NCI-H1436 treated with DMSO at 0.1 percent for 48 hours (cell line): ENCODE data around the gene PNMT.
A peak's percentile ranks its signal among the peaks of the same experiment; 100 is the strongest.

Experiments used
- DNase-seq: peaks from one replicate; lab custom pipeline; 2025; lab: John Stamatoyannopoulos, UW

Gene PNMT, protein sequence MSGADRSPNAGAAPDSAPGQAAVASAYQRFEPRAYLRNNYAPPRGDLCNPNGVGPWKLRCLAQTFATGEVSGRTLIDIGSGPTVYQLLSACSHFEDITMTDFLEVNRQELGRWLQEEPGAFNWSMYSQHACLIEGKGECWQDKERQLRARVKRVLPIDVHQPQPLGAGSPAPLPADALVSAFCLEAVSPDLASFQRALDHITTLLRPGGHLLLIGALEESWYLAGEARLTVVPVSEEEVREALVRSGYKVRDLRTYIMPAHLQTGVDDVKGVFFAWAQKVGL

DNA sequence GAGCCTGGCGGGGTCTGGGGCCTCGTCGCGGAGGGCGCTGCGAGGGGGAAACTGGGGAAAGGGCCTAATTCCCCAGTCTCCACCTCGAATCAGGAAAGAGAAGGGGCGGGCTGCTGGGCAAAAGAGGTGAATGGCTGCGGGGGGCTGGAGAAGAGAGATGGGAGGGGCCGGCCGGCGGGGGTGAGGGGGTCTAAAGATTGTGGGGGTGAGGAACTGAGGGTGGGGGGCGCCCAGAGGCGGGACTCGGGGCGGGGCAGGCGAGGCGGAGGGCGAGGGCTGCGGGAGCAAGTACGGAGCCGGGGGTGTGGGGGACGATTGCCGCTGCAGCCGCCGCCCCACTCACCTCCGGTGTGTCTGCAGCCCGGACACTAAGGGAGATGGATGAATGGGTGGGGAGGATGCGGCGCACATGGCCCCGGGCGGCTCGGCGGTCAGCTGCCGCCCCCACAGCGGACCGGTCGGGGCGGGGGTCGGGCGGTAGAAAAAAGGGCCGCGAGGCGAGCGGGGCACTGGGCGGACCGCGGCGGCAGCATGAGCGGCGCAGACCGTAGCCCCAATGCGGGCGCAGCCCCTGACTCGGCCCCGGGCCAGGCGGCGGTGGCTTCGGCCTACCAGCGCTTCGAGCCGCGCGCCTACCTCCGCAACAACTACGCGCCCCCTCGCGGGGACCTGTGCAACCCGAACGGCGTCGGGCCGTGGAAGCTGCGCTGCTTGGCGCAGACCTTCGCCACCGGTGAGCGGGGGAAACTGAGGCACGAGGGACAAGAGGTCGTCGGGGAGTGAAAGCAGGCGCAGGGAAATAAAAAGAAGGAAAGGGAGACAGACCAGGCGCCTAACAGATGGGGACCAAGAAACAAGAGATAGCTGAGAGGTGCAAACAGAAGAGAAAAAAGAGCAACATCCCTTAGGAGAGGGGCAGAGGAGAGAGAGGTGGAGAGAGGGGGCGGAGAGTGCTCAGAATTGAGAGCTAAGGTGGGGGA lies at the start of gene PNMT:
Gene PNMT, plus strand, starts transcription at position 509 of the 980 bp plus-strand sequence. Its CDS starts 23 bp downstream, at position 532.
- no peak for DNase-seq

DNA sequence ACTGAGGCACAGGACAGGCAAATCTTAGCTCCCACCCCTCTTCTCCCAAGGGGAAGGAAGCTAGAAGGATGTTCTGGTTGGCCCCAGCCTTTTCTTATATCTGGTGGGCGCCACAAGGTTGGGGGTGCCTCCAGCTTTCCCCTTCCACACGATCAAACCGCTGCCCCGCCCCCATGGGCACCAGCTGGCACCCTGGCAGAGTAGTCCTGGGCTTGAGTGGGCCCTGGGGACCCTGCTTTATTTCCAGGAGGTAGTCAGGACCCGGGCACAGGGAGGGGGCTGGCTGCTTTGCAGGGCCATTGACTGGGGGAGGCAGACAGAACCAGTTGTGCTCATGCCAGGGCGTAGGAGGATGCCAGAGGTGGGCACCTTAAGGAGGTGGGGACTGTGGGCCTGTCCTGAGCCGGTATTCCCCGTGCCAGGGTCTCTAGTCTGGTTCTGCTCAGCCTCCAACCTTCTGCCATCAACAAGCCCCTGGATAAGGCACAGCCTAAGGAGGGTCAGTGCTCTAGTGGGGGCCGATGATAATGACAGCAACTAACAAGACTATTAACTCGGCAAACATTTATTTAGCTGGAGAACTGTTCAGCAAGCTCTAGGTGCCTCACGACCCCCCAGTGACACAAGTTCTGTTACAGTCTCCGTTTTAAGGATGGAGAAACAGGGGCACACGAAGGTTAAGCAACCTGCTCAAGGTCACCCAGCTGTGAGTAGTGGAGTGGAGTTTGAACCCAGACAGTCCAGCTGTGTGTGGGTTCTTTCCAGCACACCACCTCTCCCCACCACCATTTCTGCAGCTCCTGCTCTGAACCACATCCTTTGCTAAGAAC lies 49.1 kb upstream of the PNMT start:
- DNase-seq = peak; percentile 20

DNA sequence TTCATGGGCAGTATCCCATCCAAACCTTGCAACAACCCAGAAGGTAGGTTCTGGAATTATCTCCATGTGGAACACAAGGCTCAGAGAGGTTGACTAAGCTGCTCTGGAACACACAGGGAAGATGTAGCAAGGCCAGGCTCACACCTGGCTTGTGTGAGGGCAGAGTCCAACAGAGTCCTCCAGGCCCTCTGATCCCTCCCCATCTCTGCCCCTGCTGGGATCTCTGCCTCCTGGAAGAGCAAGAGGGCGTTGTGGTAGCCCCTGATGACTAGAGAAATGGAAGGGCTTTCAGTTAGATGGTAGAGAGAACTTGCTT lies 48.5 kb upstream of the PNMT start:
- DNase-seq = no peak

DNA sequence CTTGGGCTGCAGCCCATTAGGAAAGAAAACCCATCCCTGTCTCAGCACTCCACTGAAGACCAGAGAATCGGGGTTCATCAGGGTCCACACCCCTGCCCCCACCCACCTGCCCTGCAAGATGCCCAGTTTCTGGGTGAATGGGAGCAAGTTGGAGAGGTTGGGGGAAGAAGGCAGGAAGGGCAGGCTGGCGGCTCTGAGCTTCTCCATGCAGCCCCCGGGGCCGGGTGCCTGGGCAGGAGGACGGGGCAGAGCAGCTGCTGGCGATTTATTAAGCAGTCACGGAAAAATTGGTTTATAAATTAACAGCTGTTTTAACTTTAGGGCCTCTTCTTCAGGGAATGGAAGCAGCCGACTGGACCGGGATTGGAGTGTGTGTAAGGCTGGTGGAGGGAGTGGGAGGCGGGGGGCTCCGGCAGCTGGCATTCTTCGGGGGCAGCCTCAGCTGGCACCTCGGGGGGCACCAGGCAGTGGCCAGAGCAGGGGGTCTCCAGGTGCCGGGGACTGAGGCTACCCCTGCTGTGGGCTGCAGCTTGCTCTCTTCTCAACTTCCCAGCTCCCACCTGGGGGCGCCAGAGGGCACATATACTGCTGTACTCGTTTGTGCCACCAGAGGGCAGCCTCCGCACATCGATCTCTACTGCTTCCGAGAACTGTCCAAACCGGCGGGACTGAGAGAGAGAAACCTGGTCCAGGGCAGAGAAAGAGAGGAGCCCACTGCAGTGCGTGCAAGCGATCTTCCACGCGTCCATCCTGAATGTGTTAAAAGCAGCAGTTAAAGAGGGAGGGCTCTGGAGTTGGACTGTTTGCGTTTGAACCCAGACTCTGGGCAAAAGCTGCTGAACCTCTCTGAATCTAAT lies 46.5 kb upstream of the PNMT start:
- DNase-seq = peak; percentile 36

DNA sequence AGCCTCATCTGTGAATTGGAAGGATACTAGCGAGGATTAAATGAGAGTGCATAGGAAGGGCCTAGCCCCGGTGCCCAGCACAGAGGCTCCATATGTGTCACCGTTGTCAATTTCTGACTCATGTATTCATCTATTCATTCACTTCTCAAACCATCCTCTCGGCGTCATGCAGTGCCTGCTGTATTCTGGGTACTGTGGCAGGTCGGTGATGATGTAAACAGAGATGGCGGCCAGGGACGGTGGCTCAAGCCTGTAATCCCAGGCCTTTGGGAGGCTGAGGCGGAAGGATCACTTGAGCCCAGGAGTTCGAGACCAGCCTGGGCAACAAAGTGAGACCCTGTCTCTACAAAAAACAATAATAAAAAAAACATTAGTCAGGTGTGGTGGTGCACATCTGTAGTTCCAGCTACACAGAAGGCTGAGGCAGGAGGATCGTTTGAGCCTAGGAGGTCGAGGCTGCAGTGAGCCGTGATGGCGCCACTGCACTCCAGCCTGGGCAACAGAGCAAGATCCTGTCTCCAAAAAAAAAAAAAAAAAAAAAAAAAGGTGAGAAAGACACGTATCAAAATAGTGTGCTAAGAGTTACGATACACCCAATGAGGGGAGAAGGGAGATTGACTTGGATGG lies 45.8 kb upstream of the PNMT start:
- no peak for DNase-seq

DNA sequence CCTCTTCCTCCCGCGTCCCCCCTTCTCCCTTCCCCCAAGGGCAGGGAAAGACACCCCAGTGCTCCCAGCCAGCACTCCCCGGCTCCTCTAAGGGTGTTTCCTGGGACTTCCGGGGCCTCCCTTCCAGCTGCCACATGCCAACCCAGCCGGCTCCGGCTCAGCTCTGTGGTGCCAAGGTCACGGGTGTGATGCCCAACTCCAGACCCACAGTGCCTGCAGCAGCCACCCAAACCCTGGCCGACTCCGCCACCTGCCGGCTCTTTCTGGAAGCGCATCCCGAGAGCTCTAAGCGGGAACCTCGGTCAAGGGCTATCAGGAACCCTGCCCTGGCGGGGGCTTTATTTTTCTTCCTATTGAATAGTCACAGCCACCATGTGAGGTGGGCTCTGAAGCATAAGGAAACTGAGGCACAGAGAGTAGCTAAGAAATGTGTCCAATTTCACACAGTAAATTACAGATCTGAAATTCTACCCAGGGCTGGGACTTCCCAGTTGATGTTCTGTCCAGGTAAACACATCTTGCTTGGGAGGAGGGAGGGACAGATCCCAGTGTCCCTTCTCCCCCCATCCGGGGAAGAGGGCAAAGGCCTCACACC lies 44.8 kb upstream of the PNMT start:
- DNase-seq = peak; percentile 61

DNA sequence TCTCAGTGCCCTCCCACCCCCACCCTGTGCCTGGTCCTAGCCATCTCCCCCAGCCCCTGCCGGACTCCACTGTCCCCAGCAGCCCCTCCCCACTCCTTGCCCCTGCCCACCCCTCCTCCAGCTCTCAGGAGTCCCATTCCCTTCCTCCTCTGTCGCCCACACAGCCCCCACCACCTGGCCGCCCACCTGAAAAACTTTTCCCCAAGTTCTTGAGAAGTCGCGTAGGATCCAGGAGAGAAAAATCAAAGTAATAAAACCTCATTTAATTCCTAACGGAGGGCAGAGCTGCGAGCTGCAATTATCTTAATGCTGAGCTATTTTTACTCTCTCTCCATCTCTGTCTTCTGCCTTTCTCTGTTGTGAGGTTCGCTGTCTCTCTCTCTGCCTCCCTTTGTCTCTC lies 43.9 kb upstream of the PNMT start:
- DNase-seq = no peak

DNA sequence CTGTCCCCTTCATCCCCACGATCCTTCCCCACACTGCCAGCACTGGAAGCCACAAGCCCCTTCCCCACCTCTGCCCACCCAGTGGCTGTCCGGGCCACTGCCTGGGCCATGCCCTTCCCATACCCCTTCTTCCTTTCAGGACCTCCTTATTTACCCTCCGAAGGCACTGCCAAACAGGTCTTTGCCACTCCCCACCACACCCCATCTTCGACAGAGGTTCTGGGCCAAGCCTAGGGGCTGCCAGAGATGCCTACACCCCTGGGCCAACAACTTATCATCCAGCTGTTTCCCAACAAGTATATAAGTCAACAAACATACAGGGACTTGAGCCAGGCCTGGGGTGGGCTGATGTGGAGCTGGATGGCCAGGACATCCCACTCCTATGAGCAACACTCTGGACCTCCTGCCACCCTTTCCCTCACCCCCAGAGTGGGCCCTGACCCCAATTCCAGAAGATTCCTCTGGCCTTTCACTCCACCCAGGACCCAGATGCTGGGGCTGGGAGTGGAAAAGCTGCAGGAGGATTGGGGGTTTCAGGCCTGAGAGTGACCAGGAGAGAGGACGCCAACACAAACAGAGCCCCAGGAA lies 43.0 kb upstream of the PNMT start:
- DNase-seq = no peak

DNA sequence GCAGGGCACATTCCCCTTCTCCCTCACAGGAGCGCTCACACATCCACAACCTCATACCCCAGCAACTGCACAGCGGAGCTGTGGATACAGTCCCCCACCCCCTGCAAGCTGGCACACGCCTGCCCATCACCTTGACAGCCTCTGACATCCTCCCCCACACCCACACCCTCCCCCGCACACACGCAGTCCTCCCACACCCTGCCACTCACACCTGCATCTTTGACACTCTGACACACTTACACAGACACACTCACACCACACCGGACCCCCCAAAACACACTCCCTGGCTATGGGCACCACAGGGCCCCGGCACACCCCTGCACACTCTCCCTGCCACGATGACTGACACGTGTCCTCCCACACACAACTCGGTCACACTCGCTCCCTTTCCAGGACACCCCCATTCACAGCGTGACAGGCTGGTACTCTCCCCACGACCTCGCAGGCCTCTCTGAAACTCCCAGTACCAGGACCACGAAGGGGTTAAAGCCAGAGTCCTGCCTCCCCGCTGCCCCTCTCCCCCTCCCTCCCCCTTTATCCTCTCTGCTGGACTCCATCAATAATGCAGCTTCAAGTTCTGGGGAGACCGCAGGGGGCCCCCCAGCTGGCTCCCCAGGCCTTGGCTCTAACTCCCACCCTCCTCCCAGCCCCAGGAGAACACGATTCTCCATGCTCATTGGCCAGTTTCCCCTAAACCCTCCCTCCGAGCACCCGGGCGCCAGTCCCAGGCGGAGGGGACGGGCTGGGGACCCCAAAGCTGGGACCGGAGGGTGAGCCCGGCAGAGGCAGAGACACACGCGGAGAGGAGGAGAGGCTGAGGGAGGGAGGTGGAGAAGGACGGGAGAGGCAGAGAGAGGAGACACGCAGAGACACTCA lies 41.8 kb upstream of the PNMT start, which contains the start of gene PPP1R1B:
Gene PPP1R1B, plus strand, starts transcription at position 782 of the 876 bp plus-strand sequence. CDS start 441 bp downstream, outside the sequence.
- DNase-seq = no peak

DNA sequence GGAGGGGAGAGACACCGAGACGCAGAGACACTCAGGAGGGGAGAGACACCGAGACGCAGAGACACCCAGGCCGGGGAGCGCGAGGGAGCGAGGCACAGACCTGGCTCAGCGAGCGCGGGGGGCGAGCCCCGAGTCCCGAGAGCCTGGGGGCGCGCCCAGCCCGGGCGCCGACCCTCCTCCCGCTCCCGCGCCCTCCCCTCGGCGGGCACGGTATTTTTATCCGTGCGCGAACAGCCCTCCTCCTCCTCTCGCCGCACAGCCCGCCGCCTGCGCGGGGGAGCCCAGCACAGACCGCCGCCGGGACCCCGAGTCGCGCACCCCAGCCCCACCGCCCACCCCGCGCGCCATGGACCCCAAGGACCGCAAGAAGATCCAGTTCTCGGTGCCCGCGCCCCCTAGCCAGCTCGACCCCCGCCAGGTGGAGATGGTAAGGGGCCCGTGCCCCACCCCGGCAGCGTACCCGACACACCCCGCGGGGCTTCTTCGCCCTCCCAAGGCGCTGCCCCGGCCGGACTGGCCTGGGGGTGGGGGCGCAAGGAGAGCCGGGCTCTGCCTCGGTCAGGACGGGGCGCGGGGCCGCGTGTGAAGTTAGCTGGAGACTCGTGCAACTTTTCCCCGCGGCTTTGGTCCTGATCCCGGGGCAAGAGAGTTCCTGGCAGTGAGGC lies 41.1 kb upstream of the PNMT start:
- no peak for DNase-seq

DNA sequence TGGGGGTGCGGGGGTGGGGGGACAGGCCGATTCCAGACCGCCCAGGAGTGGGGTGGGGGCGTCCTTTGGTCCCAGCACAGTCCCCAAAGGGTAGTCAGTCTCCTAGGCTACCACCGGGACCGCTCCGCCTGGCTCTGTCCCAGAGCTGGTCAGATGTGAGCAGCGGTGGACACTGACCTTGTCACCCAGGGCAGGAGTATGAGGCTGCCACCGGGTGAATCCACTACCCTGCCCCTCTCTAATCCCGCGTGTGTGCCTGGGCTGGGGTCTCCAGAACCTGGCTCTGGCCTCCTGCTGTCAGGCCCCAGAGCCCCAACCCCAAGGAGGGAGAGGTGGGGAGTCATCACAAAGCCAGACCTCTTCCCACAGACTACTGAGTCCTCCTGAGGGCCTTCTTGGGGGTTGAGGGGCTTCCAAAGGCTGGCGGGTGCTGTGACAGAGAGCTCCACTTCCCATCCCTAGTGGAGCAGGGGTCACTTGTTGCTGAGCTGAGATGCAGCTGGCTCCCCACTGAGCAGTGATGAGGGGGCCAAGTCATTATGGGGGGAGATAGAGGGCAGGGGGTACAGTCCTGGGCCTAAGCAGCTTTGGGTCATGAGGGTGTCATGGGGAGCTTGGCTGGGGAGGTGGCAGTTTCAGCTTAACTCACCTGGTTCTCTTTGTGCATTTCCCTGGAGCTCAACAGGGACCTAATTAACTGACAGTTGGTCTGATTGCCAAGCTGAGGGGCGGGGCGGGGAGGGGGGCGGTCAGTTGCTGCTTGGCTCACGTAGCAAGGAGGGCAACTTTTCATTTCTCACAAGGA lies 40.3 kb upstream of the PNMT start:
- DNase-seq = peak; percentile 10

DNA sequence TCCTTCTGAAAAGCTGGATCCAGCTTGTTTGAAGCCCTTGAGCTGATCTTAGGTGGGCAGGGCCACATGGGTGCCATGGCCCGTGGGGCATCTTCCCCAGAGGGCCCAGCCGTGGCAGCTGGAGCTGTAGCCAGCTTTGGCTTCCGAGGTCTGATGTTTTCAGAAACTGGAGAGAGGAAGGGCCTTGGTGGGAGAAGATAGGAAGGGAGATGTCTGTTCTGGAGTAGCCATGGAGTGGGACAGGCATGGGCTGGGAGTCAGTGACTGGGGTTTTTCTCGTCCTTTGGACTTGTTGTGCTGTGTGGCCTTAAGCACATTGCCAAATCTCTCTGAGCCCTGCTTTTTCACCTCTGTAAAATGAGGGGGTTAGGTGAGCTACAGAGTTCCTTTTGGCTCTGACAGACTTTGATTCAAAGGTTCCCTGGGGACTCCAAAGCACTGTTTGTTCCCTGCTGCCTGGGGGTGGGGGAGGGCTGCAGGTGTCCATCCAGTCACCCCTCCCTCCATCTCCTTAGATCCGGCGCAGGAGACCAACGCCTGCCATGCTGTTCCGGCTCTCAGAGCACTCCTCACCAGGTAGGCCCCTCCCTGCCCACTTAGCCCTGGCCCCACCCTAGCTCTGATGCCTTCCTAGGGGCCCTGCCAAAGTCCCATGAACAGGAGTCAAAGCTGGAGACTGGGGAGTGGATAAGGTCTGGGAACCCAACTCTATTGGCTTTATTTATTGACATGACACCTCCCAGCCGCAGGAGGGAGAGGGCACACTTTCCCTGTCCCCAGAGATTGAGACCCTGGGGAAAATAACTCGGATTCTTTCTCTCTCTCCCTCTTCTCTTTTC lies 39.4 kb upstream of the PNMT start:
- DNase-seq = peak; percentile 77

DNA sequence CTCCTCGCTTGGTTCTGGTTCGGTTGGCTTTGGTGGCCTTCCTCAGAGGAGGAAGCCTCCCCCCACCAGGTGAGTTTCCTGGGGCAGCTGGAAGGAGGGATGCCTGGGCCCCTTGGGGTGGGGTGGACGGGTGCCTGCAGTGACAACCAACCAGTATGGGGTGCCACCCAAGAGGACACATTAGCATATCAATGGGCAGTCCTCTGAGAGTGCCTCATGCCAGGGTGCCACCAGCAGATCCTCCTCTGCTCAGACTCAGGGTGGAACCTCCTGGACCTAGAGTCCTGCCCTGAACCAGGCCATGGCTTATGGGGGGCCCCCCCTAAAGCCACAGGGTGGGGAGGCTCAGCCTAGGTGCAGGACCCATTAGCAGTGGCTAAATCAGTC lies 38.8 kb upstream of the PNMT start:
- no peak for DNase-seq

DNA sequence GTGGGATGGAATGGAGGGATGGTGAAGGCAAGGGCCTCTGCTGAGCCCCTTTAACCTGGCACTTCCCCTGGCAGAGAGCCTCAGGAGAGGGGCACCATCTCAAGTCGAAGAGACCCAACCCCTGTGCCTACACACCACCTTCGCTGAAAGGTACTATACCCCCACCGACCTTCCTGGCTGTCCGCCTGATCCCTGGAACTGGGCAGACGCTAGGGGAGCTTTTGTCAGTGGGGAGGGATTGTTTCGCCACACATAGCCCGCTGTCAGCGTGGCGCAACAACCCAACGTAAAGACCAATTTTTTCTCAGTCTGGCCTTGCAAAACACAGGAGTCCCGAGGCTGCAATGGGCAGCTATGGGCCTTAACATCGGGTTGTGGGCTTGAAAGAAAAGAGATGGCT lies 38.4 kb upstream of the PNMT start:
- no peak for DNase-seq

DNA sequence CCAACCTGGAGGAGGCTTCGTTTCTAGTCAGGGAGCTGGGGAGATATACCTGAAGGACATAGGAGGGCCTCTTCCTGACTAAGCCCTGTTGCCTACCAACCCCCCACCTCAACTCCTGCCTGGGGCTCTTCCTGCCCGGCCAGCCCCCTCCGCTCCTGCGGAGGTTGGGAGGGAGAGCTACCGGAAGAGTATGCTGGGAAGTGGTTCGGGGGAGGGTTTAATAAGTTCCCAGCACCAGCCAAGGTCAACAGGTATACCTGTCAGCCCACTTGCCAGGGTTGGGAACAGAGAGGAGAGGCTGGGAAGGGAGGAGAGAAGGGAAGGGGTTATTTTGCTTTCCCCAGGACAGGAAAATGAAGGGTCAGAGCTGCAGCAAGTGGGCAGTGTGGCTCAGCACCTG lies 36.9 kb upstream of the PNMT start:
- DNase-seq = no peak

DNA sequence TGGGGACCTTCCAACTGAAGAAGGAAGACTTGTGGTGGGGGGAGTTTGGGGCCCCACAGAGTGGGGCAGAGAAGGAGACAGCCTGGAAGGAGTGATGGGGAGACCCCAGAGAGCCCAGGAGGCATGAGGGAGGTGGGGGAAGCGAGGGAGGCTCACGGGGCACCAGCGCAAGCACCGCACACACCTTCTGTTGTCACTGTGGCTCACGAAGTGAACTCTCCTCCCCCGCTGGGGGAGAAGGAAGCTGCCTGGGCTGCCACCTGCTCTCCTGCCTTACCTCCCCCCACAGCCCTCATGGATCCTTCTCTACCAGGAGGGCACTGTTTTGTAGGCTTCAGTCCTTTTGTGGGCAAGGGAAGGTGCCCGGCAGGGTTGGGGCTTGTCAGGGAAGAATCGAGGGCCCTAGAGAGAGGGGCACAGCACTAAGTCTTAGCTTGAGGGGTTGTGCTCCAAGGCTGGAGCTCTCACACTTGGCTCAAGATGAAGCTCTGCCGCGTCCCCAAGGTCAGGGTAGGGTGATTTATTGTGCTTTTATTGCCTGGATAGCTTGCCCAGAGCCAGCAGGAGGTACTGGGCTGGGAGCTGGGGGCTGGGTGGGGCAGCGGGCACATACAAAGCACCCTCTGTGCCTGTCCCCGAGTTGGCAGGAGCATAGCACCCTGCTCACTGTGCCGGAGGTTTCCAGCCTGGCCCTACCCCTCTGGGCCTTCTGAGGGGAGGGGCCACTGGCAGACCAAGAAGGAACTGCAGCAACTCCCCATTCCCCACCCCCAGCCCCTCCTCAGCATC lies 35.9 kb upstream of the PNMT start:
- DNase-seq = no peak
